ENCODE results near the gene MORN5. TPM values are rescaled to one million over a fixed set of nuclear protein-coding genes. Genes with fewer than 3 reads are reported as not detected.

The MORN5 gene
- total RNA-seq, 1 donor from 2014 or later, result not detected

GRCh38 chr9:122179054-122179689 is 19.5 kb downstream of the MORN5 start:
- H3K27ac ChIP-seq (replicated peaks), result no peak overlapping the region
- intact Hi-C loops (cut with micrococcal nuclease), result no loop called here
- H3K9me3 ChIP-seq (replicated peaks), result no peaks in the 10 kb centered on the region
- H3K4me3 ChIP-seq, result no peak overlapping the region
- H3K36me3 ChIP-seq, result no peaks in the 10 kb centered on the region
- peaks cover 51% of the 10 kb centered on the region for H3K27me3 ChIP-seq (ENCODE audit: low read depth)
- H3K4me1 ChIP-seq, result no peaks in the 10 kb centered on the region
- no peak for DNase-seq
- no peak for TF ChIP-seq CTCF (IDR thresholded peaks at IDR 0.05; ENCODE audit: borderline replicate concordance)

- DNase-seq, result no peak
- Histone ChIP-seq H3K9me3 (replicated peaks) (no peaks in the 10 kb centered on the region), H3K4me1 (no peaks in the 10 kb centered on the region), H3K27me3 (ENCODE audit: low read depth) (peaks cover 50% of the 10 kb centered on the region), H3K4me3 (no peak overlapping the region), H3K36me3 (no peaks in the 10 kb centered on the region), H3K27ac (replicated peaks) (no peak overlapping the region)
- intact Hi-C loops (cut with micrococcal nuclease), result no loop called here
- no peak for TF ChIP-seq CTCF (IDR thresholded peaks at IDR 0.05; ENCODE audit: borderline replicate concordance)
These were observed 20.0 kb downstream of the MORN5 start for GRCh38 chr9:122179690-122180074.

GRCh38 chr9:122180633-122181032 is 20.9 kb downstream of the MORN5 start:
- Histone ChIP-seq H3K27me3 (ENCODE audit: low read depth) (peaks cover 47% of the 10 kb centered on the region), H3K36me3 (no peaks in the 10 kb centered on the region), H3K4me3 (no peak overlapping the region), H3K27ac (replicated peaks) (no peak overlapping the region), H3K4me1 (no peaks in the 10 kb centered on the region), H3K9me3 (replicated peaks) (no peaks in the 10 kb centered on the region)
- no peak for DNase-seq
- intact Hi-C loops (cut with micrococcal nuclease), result no loop called here
- no peak for TF ChIP-seq CTCF (IDR thresholded peaks at IDR 0.05; ENCODE audit: borderline replicate concordance)

- TF ChIP-seq CTCF (IDR thresholded peaks at IDR 0.05; ENCODE audit: borderline replicate concordance), result no peak
- H3K4me3 ChIP-seq, result no peak overlapping the region
- intact Hi-C loops (cut with micrococcal nuclease), result no loop called here
- no peaks in the 10 kb centered on the region for H3K9me3 ChIP-seq (replicated peaks)
- H3K4me1 ChIP-seq, result no peaks in the 10 kb centered on the region
- no peak for DNase-seq
- H3K36me3 ChIP-seq, result no peaks in the 10 kb centered on the region
- no peak overlapping the region for H3K27ac ChIP-seq (replicated peaks)
- H3K27me3 ChIP-seq (ENCODE audit: low read depth), result peaks cover 33% of the 10 kb centered on the region
These were observed 23.8 kb downstream of the MORN5 start for GRCh38 chr9:122183501-122183900.

- DNase-seq, result no peak
- Histone ChIP-seq H3K27me3 (ENCODE audit: low read depth) (peaks cover 33% of the 10 kb centered on the region), H3K4me1 (no peaks in the 10 kb centered on the region), H3K27ac (replicated peaks) (no peak overlapping the region), H3K9me3 (replicated peaks) (no peaks in the 10 kb centered on the region), H3K4me3 (no peak overlapping the region), H3K36me3 (no peaks in the 10 kb centered on the region)
- TF ChIP-seq CTCF (IDR thresholded peaks at IDR 0.05; ENCODE audit: borderline replicate concordance), result no peak
- intact Hi-C loops (cut with micrococcal nuclease), result no loop called here
These were observed 24.8 kb downstream of the MORN5 start for GRCh38 chr9:122184551-122184950.
